DOHH2 (cell line): ENCODE data around the gene CGB3.
"Not testable (repeated sequence)": the region's sequence is repeated elsewhere in the genome, so short reads cannot be mapped to it uniquely, and the experiment has no call there.

Experiments used
- H3F3A ChIP-seq: fragments of 200-600 bp; sonication (generic), shearing (Covaris generic); 2 replicates; pipeline ENCODE4 v1.6.0; 2016; ENCODE audit warnings: antibody characterized with exemption, mild to moderate bottlenecking; ENCODE audit not compliant: control insufficient read depth, insufficient read depth
- H3K27ac ChIP-seq: fragments of 200-600 bp; sonication (generic); 2 replicates; pipeline ENCODE4 v1.5.1; 2014; ENCODE audit warnings: low read depth, mild to moderate bottlenecking, low read length, moderate library complexity
- H3K27me3 ChIP-seq: fragments of 200-600 bp; sonication (generic); 2 replicates; pipeline ENCODE4 v1.6.1; 2014; ENCODE audit warnings: mild to moderate bottlenecking, low read length, mixed read lengths; ENCODE audit not compliant: control insufficient read depth
- H3K36me3 ChIP-seq: fragments of 200-600 bp; sonication (generic); 2 replicates; pipeline ENCODE4 v1.6.1; 2014; ENCODE audit warnings: mild to moderate bottlenecking, low read length, moderate library complexity, mixed read lengths; ENCODE audit not compliant: control insufficient read depth
- H3K4me1 ChIP-seq: fragments of 200-600 bp; sonication (generic); 2 replicates; pipeline ENCODE4 v1.6.1; 2014; ENCODE audit warnings: mild to moderate bottlenecking, low read length, mixed read lengths; ENCODE audit not compliant: control insufficient read depth
- H3K4me2 ChIP-seq: fragments of 200-600 bp; sonication (generic); 2 replicates; pipeline ENCODE4 v1.6.0; 2014; ENCODE audit warnings: mild to moderate bottlenecking, low read length, moderate library complexity
- H3K4me3 ChIP-seq: fragments of 200-600 bp; sonication (generic); 2 replicates; pipeline ENCODE4 v1.5.1; 2014; ENCODE audit warnings: mild to moderate bottlenecking, low read length, mixed read lengths
- H3K79me2 ChIP-seq: fragments of 200-600 bp; sonication (generic); 2 replicates; pipeline ENCODE4 v1.6.1; 2014; ENCODE audit warnings: mild to moderate bottlenecking, low read length, mixed read lengths; ENCODE audit not compliant: control insufficient read depth
- H3K9me2 ChIP-seq: fragments of 200-600 bp; sonication (generic); replicated peaks from 2 replicates; pipeline ENCODE4 v1.6.1; 2014; ENCODE audit warnings: mild to moderate bottlenecking, low read length, mixed read lengths; ENCODE audit not compliant: control insufficient read depth
- H3K9me3 ChIP-seq: fragments of 200-600 bp; sonication (generic); 2 replicates; pipeline ENCODE4 v1.6.1; 2014; ENCODE audit warnings: antibody characterized with exemption, low read length, mixed read lengths; ENCODE audit not compliant: control insufficient read depth, insufficient read depth
- H4K20me1 ChIP-seq: fragments of 200-600 bp; sonication (generic); 2 replicates; pipeline ENCODE4 v1.6.0; 2014; ENCODE audit warnings: low read depth, mild to moderate bottlenecking, antibody characterized with exemption, low read length, moderate library complexity; ENCODE audit not compliant: control insufficient read depth, insufficient read depth
- EZH2phosphoT487 ChIP-seq: fragments of 200-600 bp; sonication (generic); IDR thresholded peaks from 2 replicates; pipeline ENCODE4 v1.6.1; 2017; ENCODE audit warnings: borderline replicate concordance, mild to moderate bottlenecking, antibody characterized with exemption, low read length, moderate library complexity, mixed read lengths
- TF ChIP-seq, protein P1 (sequence below): fragments of 200-600 bp; sonication (generic); IDR thresholded peaks from one replicate; pipeline ENCODE4 v1.5.1; 2014; ENCODE audit warnings: antibody characterized with exemption, mild to moderate bottlenecking, low read depth, low read length; ENCODE audit not compliant: poor library complexity, severe bottlenecking

Gene CGB3

DNA sequence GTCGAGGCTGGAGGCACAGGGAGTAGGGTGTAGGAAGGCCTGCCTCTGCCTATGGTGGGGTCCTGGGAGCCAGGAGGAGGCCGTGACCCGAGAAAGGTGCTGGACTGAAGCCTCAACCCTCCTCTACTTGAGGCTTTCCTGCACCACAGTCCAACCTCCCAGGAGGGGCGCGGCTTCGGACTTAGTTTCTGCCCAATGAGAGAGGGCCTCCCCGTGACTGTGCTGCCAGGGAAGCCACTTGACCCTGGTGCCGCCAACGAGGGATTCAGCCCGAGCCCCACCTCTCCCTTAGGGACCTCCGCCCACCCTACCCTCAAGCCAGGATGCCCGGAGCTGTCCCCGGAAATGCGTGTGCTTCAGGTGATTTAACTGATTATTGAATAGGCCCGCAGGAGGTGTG, at the start of gene CGB3:
Gene CGB3, minus strand, starts transcription at position 101 of the 400 bp plus-strand sequence. CDS start 362 bp downstream, outside the sequence.
- H4K20me1 ChIP-seq, H3K4me2 ChIP-seq, H3F3A ChIP-seq, H3K36me3 ChIP-seq, H3K79me2 ChIP-seq, H3K27me3 ChIP-seq, H3K27ac ChIP-seq, H3K4me3 ChIP-seq, H3K9me3 ChIP-seq, H3K9me2 ChIP-seq: not testable (repeated sequence)
- H3K4me1 ChIP-seq: peaks cover 23% of the 10 kb centered on the region

DNA sequence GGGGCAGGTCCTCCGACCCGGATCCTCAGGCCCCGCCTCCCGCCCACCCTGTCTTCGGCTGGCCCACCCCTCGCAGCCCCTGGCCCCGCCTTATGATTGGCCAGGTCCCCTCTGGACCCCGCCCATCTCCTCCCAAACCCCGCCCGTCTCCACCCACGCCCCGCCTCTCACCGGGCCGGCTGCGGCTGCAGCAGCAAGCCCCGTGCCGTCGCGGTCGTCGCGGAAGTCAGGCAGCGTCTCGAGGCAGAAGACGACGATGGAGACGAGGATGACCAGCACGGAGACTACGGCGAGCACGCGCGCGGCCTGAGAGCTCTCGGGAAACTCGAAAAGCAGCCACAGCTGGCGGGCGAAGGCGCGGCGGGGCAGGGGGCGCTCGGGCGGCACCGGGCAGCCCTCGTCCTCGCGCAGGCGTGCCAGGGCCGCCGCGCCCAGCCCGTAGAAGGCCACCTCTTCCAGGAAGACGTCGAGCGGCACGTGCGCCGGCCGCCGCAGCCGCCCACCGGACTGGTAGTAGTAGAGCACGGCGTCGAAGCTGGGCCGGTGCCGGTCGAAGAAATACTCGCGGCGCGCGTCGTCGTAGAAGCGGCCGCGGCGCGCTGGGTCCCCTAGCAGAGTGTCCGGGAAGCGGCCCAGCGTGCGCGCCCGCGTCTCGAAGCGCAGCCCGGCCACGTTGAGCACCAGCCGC, 47.9 kb upstream of the CGB3 start:
- H3K27ac ChIP-seq: no peak overlapping the region
- H3K27me3 ChIP-seq: peaks cover 6% of the 10 kb centered on the region
- no peaks in the 10 kb centered on the region for H3K9me3 ChIP-seq
- no peaks in the 10 kb centered on the region for H3F3A ChIP-seq
- H3K79me2 ChIP-seq: no peaks in the 10 kb centered on the region
- H3K9me2 ChIP-seq: no peaks in the 10 kb centered on the region
- H3K4me3 ChIP-seq: no peak overlapping the region
- no peaks in the 10 kb centered on the region for H4K20me1 ChIP-seq
- H3K4me1 ChIP-seq: no peaks in the 10 kb centered on the region
- TF ChIP-seq, protein P1, sequence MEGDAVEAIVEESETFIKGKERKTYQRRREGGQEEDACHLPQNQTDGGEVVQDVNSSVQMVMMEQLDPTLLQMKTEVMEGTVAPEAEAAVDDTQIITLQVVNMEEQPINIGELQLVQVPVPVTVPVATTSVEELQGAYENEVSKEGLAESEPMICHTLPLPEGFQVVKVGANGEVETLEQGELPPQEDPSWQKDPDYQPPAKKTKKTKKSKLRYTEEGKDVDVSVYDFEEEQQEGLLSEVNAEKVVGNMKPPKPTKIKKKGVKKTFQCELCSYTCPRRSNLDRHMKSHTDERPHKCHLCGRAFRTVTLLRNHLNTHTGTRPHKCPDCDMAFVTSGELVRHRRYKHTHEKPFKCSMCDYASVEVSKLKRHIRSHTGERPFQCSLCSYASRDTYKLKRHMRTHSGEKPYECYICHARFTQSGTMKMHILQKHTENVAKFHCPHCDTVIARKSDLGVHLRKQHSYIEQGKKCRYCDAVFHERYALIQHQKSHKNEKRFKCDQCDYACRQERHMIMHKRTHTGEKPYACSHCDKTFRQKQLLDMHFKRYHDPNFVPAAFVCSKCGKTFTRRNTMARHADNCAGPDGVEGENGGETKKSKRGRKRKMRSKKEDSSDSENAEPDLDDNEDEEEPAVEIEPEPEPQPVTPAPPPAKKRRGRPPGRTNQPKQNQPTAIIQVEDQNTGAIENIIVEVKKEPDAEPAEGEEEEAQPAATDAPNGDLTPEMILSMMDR: no peak
- no peak for TF ChIP-seq EZH2phosphoT487
- no peaks in the 10 kb centered on the region for H3K36me3 ChIP-seq
- H3K4me2 ChIP-seq: no peak overlapping the region

DNA sequence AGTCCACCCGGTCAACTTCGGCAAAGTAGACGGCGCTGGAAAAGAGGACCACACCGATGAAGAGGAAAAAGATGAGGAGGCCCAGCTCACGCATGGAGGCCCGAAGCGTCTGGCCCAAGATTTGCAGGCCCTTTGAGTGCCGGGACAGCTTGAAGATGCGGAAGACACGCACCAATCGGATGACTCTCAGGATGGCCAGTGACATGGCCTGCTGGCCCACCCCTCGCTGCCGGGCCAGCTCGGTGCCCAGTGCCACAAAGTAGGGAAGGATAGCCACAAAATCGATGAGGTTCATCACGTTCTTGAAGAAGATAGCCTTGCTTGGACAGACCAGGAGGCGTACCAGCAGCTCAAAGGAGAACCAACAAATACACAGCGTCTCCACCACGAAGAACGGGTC, 46.3 kb upstream of the CGB3 start:
- Histone ChIP-seq H4K20me1 (no peaks in the 10 kb centered on the region), H3K4me1 (no peaks in the 10 kb centered on the region), H3K4me2 (no peak overlapping the region), H3F3A (no peaks in the 10 kb centered on the region), H3K36me3 (no peaks in the 10 kb centered on the region), H3K27me3 (peaks cover 14% of the 10 kb centered on the region), H3K79me2 (no peaks in the 10 kb centered on the region), H3K27ac (no peak overlapping the region), H3K9me2 (no peaks in the 10 kb centered on the region), H3K4me3 (no peak overlapping the region), H3K9me3 (no peaks in the 10 kb centered on the region)
- no peak for TF ChIP-seq EZH2phosphoT487
- TF ChIP-seq, protein P1: no peak

DNA sequence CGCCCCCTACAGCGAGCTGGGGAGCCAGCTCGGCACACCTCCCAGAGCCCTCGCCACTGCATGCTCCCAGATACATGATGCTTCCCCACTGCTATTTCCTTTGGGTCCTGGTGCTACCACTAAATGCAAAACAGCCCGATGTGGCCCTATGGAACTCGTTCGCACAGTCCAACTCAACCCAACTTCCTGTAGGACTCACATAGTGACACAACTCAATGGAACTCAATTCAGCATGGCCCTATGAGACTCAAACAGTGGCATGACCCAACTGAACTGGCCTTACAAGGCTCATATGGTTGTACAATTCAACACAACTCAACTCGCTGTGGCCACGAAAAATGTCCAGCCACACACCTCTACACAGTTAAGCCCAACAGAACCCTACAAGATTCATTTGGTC, 44.9 kb upstream of the CGB3 start:
- H3K27ac ChIP-seq: no peak overlapping the region
- no peaks in the 10 kb centered on the region for H3F3A ChIP-seq
- no peaks in the 10 kb centered on the region for H3K9me3 ChIP-seq
- H3K4me1 ChIP-seq: no peaks in the 10 kb centered on the region
- H3K4me2 ChIP-seq: no peak overlapping the region
- H3K9me2 ChIP-seq: no peaks in the 10 kb centered on the region
- H3K4me3 ChIP-seq: no peak overlapping the region
- TF ChIP-seq EZH2phosphoT487: no peak
- TF ChIP-seq, protein P1: no peak
- peaks cover 25% of the 10 kb centered on the region for H3K27me3 ChIP-seq
- no peaks in the 10 kb centered on the region for H3K36me3 ChIP-seq
- no peaks in the 10 kb centered on the region for H3K79me2 ChIP-seq
- no peaks in the 10 kb centered on the region for H4K20me1 ChIP-seq
